Neural crest cell (in vitro differentiated cells): ENCODE data around the gene TFAP2D. TPM values are rescaled to one million over a fixed set of nuclear protein-coding genes. Genes with fewer than 3 reads are reported as not detected.

Experiments used
- DNase-seq: peaks from one replicate; pipeline ENCODE4 v3.0.0; 2021; ENCODE audit warnings: low read depth, mixed read lengths, low spot score
- H3K27ac Mint-ChIP-seq: one replicate; pipeline ENCODE4 v1.8.0; 2021; ENCODE audit warnings: mild to moderate bottlenecking, mixed read lengths; ENCODE audit not compliant: unreplicated experiment
- H3K27me3 Mint-ChIP-seq: 2 replicates; pipeline ENCODE4 v1.8.0; 2021; ENCODE audit warnings: low read depth, mild to moderate bottlenecking, mixed read lengths
- H3K36me3 Mint-ChIP-seq: 2 replicates; pipeline ENCODE4 v1.8.0; 2021; ENCODE audit warnings: low read depth, mild to moderate bottlenecking, mixed read lengths
- H3K4me1 Mint-ChIP-seq: 2 replicates; pipeline ENCODE4 v1.8.0; 2021; ENCODE audit warnings: mixed read lengths
- H3K4me3 Mint-ChIP-seq: one replicate; pipeline ENCODE4 v1.8.0; 2021; ENCODE audit warnings: mild to moderate bottlenecking, mixed read lengths
- H3K9me3 Mint-ChIP-seq: 2 replicates; pipeline ENCODE4 v1.8.0; 2021; ENCODE audit warnings: mixed read lengths
- total RNA-seq: library from RNA; stranded (reverse); gene quantifications from 2 replicates; pipeline ENCODE4 v1.2.1, GENCODE V29; 2021
- TF ChIP-seq, protein P1 (sequence below): fragments of 200-600 bp; sonication (generic); conservative IDR thresholded peaks from 2 replicates; pipeline ENCODE4 v1.5.0; 2021; ENCODE audit warnings: antibody characterized with exemption, mild to moderate bottlenecking

The TFAP2D gene
- total RNA-seq, 1 donor from 2014 or later = not detected

- no peaks in the 10 kb centered on the region for H3K9me3 Mint-ChIP-seq
- H3K27ac Mint-ChIP-seq = peak within 1 kb of the TSS; percentile 95
- TF ChIP-seq, protein P1, sequence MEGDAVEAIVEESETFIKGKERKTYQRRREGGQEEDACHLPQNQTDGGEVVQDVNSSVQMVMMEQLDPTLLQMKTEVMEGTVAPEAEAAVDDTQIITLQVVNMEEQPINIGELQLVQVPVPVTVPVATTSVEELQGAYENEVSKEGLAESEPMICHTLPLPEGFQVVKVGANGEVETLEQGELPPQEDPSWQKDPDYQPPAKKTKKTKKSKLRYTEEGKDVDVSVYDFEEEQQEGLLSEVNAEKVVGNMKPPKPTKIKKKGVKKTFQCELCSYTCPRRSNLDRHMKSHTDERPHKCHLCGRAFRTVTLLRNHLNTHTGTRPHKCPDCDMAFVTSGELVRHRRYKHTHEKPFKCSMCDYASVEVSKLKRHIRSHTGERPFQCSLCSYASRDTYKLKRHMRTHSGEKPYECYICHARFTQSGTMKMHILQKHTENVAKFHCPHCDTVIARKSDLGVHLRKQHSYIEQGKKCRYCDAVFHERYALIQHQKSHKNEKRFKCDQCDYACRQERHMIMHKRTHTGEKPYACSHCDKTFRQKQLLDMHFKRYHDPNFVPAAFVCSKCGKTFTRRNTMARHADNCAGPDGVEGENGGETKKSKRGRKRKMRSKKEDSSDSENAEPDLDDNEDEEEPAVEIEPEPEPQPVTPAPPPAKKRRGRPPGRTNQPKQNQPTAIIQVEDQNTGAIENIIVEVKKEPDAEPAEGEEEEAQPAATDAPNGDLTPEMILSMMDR = no peak
- H3K4me3 Mint-ChIP-seq = peak within 1 kb of the TSS; percentile 97
- H3K36me3 Mint-ChIP-seq = peaks cover 26% of the 10 kb centered on the region
- DNase-seq = no peak
- peaks cover 62% of the 10 kb centered on the region for H3K4me1 Mint-ChIP-seq
- peaks cover 95% of the 10 kb centered on the region for H3K27me3 Mint-ChIP-seq
Measured at GRCh38 chr6:50818673-50819072, 105.3 kb downstream of the TFAP2D start, which contains the start of gene TFAP2B. Gene TFAP2B (plus strand): TSS chr6:50818871. CDS start chr6:50818892, 21 bp downstream.

DNA sequence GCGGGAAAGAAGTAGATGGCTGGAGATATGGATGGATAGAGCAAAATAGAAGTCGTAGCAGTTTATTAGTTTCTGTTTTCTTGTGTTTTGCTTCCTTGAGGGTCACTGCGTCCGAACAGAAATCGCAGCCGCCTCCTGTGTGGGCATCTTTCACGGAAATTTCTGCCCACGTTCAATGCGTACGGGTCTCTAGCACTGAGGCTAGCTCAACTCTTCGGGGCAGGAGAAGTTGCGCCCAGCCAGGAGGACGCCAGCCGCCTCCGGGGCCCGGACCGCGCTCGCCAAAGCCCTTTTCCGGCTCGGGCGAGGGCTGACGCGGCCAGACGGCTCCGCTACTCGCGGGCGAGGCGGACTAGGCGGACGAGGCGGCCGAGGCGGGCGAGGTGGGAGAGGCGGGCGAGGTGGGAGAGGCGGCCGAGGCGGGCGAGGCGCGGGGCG, 106.2 kb downstream of the TFAP2D start:
- H3K4me3 Mint-ChIP-seq = peak overlapping the region; percentile 96
- TF ChIP-seq, protein P1 = no peak
- peaks cover 95% of the 10 kb centered on the region for H3K27me3 Mint-ChIP-seq
- H3K9me3 Mint-ChIP-seq = no peaks in the 10 kb centered on the region
- peak overlapping the region; percentile 94 for H3K27ac Mint-ChIP-seq
- peaks cover 34% of the 10 kb centered on the region for H3K36me3 Mint-ChIP-seq
- DNase-seq = no peak
- peaks cover 70% of the 10 kb centered on the region for H3K4me1 Mint-ChIP-seq

DNA sequence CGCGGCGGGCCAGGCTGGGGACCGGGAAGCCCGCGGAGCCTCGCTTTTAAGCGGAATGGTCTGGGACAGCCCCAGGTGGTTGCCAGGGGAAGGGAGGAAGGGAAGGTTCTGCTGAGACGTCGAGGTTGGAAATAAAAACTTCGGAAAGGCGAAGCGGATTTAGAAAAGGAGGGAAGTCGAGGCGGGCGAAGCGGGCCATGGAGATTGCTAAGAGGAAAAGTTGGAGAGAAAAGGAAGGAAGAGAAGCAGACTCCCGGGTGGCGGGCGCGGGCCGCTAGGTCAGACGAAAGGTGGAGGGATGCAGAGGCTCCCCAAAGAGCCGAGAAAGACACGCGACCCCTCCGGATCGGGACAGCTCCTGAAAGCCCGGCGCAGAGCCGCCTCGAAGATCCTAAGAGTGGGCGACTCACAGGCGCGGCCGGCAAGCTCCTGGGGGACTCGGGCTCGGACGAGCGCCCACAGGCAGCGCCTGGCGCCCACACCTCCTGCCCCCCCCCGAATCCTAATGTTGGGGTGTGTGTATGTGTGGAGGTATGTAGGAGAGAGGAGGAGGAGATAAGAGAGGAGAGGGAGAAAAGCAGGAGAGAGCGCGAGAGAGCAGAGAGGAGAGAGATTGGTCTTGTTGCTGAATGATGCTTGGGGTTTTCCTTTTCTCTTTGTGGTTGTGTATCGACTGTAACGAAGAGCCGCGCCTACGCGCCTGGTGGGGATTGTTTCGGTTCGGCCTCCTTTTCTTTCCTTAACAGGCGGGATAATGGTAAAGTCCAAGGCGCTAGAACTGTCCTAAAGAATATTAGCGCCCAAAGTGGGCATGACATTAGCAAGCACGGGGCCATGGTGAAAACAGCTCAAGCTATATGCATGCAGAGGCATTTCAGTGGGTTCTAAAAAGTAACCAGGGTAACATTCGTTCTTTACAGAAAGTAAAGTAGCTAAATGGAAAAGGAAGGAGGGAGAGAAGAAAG, 106.9 kb downstream of the TFAP2D start:
- Mint-ChIP-seq H3K4me1 (peaks cover 75% of the 10 kb centered on the region), H3K4me3 (peak overlapping the region; percentile 96), H3K36me3 (peaks cover 39% of the 10 kb centered on the region), H3K27ac (peak overlapping the region; percentile 99), H3K27me3 (peaks cover 95% of the 10 kb centered on the region), H3K9me3 (no peaks in the 10 kb centered on the region)
- TF ChIP-seq, protein P1 = no peak
- no peak for DNase-seq

DNA sequence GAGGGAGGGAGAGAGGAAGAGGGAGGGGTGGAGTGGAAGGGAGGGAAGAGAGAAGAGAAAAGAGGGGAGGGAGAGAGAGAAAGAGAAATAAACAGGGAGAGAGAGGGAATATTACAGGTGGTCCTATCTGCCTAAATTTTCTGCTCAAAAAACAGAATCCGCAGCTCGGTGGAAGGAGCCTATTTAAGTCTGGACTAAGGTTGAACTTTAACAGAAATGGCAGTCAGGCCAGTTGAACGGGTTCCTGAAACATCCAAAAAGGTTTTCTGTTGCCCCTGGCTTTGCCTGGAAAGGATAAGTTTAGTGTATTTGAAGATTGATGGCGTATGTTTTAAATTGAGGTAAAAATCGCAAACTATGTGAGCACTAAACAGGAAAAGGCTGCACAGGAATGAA, 107.5 kb downstream of the TFAP2D start:
- H3K27me3 Mint-ChIP-seq = peaks cover 95% of the 10 kb centered on the region
- peak overlapping the region; percentile 93 for H3K27ac Mint-ChIP-seq
- H3K4me1 Mint-ChIP-seq = peaks cover 75% of the 10 kb centered on the region
- no peaks in the 10 kb centered on the region for H3K9me3 Mint-ChIP-seq
- H3K36me3 Mint-ChIP-seq = peaks cover 44% of the 10 kb centered on the region
- H3K4me3 Mint-ChIP-seq = peak overlapping the region; percentile 96
- DNase-seq = no peak
- TF ChIP-seq, protein P1 = no peak

GRCh38 chr6:50821441-50822077, 108.2 kb downstream of the TFAP2D start:
- peak overlapping the region; percentile 96 for H3K4me3 Mint-ChIP-seq

More at GRCh38 chr6:50821441-50822077, 108.2 kb downstream of the TFAP2D start:
- Mint-ChIP-seq H3K36me3 (peaks cover 47% of the 10 kb centered on the region), H3K27ac (peak overlapping the region; percentile 93), H3K9me3 (no peaks in the 10 kb centered on the region), H3K4me1 (peaks cover 79% of the 10 kb centered on the region), H3K27me3 (peaks cover 98% of the 10 kb centered on the region)
- no peak for DNase-seq
- TF ChIP-seq, protein P1 = no peak
